HG03159 (cell line): Measurements from ENCODE around the gene LARP1B.
A peak's percentile ranks its signal among the peaks of the same experiment; 100 is the strongest.
"Not testable (repeated sequence)": the region's sequence is repeated elsewhere in the genome, so short reads cannot be mapped to it uniquely, and the experiment has no call there.

Experiments
- ATAC-seq: cut with Tn5 transposase; IDR thresholded peaks from one replicate; pipeline ENCODE4 v1.9.1; 2021; ENCODE audit warnings: mild to moderate bottlenecking, moderate library complexity; ENCODE audit not compliant: unreplicated experiment

LARP1B gene

GRCh38 chr4:128220286-128221235, 159.4 kb downstream of the LARP1B start:
- ATAC-seq = peak; percentile 87

DNA sequence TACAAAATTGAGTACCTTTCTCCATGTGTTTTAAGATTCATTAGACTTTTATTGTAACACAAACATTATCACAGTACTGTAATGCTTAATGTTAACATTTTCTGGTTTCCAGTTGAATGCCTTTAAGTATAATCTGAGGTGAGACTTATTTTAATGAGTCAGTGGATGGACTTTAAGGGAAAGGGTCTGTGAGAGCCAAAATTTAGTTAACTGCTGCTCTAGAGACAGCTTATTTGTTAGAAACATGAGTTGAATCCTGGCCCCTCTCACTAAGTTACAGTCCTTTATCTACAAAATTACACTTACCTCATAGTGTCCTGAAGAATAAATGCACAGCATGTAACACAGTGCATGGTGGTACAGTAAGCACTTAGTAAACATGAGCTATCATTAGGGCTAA, 160.5 kb downstream of the LARP1B start:
- ATAC-seq = no peak

DNA sequence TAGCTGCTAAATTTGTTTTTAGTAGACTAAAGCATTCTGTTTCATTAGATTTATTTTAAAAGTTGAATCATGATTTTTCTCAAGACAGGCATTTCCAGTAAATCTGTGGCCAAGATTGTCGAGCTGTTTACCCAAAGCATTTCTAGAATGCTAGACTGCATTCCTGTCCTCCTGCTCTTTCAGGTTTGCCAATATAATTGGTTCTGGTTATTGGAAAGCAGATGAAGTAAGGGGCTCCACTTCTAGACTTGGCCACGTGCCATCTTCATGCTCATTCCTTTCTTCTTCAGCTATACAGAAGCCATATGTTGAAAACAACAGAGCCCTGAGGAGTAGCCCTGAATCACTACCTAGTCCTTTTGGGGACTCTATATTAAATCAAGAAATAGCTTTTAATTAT, 164.0 kb downstream of the LARP1B start:
- ATAC-seq = no peak

DNA sequence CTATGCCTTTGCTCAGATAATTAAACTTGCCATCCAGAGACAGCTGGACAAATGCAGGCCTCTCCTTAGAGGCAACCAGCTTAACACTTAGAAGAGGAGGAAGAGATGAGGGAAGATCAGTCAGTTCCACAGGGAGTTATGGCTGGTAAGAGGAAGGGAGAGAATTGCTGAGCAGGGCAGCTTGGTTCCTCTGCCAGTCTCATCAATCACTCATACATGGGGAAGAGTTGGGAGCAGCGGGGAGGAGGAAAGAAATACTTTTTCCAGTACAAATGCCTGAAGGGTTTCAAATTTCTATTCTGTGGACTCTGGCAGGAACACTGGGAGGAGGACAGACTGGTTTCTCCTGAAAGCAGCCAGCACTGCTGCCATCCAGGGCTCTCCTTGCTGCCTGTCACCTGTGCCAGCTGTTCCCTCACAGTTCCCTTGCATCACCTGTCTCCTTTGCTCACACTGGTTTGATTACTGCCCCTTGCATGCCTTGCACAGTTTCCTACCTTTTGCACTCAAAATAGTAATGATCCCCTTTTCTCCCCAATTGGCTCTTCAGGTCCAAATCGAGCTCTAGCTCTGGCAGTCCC, 167.0 kb downstream of the LARP1B start:
- ATAC-seq = no peak

DNA sequence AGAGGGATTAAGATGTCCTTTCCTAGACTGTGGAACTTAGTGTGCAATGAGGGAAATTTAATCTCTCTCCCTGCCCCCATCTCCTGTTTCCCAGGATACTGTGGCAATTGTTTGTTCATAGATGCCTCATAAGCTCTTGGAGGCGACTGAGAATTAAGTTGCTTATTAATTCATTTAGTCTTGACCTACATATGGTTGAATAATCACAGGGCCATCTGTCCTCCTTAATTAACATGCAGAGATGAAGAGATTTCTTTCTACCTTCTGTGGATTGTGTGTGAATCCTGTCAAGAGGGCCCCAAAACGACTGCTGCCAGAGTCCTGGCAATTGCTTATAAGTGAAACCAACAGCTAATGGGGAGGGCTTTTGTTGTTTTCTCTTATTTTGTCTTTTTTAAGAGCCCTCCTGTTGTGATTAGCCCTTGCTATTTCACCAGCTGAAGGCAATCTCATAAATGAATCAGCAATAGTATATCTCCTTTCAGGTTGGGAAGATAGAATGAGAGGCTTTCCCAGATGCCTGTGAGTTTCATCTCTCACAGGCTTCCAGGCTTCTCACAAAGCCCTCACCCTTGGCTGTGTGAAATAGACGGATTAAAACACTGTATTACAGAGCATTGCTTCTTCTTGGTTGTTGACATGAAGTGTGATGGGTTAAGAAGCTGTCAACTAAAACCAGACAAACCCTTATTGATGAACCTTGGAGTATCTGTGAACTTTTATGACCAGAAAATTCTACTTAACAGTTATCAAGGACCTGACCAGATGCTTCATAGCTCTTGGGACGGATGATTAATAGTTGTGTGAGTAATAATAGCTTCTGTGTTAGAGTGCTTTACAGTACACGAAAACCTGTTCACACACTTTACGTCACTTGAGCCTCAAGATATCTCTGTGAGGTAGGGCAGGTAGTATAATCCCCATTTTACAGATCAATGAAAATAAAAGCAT, 168.0 kb downstream of the LARP1B start:
- no peak for ATAC-seq

- no peak for ATAC-seq
Measured at GRCh38 chr4:128232719-128233118, 171.6 kb downstream of the LARP1B start.

DNA sequence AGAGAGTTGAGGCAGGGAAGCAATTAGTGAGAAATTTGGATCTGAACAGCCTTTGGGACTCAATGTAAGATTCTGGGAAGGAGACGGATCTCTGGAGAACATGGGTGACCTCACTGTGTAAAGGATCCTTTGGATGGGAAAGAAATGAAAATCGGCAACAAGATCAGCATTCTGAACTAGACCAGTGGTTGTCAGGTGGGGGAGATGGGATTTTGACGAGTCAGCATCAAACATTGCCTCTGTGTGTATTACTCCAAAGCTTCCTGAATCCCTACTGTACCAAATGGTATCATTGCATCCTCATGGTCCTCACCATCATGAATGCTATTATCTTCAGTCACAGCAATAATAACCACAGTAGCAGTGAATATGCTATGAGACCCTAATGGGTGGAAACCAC, 173.7 kb downstream of the LARP1B start:
- ATAC-seq = no peak

GRCh38 chr4:128241019-128241418, 179.9 kb downstream of the LARP1B start:
- no peak for ATAC-seq

DNA sequence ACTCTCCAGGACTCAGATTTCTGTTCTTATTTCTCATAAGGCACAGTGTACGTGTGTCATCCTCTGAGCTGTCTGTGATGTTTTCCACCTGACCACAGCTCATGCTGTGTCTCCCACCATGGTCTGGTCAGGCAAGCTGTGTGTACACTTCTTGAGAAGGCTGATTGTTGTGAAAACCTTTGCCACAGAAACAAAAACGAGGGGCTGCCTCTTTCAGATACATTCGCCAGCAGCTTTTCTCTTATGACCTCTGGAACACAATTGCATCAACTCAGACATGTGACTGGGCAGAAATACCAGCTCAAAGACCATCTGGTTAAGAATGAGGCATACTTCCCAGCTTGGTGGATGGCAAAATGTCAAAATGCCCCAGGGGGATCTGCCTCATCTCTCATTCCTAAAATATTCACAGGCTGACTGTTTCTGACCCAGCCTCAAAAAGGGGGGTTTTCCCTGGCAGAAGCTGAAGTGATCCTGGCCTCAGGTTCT, 180.4 kb downstream of the LARP1B start:
- ATAC-seq = no peak

DNA sequence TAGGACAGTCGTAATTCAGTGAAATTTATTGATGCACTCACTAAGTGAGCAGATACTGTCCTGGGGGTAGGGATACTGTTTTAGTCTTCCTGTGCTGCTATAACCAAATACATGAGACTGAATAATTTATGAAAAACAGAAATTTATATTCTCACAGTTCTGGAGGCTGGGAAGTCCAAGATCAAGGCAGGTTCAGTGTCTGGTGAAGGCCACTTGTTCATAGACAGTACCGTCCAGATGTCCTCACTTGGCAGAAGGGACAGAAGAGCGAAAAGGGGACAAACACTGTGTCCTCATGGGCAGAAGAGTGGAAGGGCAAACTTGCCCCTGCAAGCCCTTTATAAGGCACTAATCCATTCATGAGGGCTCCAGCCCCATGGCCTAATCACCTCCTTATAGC, 180.9 kb downstream of the LARP1B start:
- no peak for ATAC-seq

DNA sequence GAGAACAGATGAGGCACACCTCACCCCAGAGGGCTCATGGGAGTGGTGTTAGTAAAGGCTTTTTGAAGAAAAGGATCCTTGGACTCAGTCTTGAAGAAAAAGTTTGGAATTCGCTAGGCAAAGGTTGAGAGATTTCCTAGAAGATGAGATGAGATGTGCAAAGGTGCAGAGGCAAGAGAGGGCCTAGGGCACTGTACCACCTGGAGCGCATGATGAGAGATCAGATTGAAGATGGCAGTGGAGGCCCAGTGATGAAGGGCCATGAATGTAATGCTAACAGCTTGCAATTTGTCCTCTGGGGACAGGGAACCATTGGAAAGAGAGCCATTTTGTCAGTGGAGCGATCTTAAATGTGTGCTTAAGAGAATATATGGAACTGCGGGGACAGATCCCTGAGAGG, 181.5 kb downstream of the LARP1B start:
- ATAC-seq = no peak

DNA sequence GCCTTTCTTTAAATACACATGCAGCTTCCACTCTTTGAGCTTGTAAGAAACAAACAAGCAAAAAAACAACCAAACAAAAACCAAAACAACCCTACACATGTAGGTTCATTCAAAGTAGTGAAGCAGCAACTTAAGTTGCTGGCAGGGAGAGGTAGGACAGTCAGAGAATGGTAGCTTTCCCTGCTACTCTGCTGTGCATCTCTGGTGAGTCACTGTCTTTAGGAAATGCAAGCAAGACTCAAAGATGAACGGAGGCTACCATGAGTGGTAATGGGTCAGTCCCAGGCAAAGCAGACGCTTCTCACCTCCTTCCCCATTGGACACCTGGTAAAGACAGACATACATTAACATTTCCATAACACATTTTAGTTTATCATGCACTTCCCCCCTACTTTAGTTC, 183.3 kb downstream of the LARP1B start:
- ATAC-seq = no peak

DNA sequence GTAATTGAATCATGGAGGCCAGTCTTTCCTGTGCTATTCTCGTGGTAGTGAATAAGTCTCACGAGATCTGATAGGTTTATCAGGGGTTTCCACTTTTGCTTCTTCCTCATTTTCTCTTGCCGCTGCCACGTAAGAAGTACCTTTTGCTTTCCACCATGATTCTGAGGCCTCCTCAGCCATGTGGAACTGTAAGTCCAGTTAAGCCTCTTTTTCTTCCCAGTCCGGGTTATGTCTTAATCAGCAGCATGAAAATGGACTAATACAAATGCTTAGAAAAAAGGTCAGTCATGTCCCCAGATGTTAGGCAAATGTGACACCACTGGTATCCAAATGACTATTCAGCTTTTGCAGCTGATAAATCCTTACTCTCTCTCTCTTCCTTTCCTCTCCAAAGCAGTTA, 184.3 kb downstream of the LARP1B start:
- ATAC-seq = not testable (repeated sequence)

DNA sequence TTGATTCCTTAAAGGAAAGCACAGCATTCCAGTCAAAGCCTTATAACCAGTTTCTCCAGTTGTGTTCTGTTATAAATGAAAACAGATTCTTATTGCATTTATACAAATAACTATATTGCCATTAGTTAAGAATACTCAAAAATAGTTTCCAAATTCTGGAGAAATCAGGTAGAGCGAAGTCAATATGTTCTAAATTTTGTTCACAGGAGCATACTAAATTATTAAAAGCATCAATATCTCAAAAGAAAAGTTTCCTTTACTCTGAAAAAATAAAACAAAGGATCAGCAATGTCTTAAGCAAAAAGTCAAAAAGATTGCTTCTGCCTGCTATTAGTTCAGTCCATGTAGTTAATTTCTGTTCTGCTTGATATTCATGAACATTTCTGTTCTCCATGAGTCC, 186.8 kb downstream of the LARP1B start:
- ATAC-seq = no peak

- no peak for ATAC-seq
Measured at GRCh38 chr4:128249787-128250668, 188.9 kb downstream of the LARP1B start.

DNA sequence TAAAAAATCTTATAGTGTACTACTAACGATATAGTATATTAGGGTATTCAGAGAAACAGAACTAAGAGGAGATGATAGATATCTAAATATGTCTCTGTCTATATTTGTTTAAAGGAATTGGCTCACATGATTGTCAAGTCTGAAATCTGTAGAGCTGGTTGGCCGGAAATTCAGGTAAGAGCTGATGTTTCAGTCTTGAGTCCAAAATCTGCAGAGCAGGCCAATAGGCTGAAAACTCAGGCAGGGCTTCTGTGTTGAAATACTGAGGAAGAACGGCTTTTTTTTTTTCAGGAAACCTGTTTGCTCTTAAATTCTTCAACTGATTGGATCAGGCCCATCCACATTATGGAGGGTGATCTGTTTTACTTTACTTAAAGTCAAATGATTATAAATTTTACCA, 194.8 kb downstream of the LARP1B start:
- ATAC-seq = no peak

DNA sequence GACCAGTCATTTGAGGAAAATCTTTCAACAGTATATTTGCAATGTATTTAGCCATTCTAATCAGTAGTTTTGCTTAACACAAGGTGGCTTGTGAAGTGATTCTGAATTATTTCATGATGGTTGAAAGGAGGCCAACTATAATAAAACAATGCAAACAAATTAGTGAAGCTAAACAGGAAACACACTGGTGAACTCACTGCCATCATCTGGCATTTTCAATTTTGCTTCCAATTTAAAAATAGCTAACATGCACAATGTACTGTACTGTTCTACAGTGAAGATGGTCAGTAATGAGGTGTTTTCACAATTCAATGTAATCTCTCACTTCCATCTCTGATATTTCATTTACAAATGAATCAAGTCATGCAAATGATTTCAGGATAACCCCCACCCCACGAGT, 195.4 kb downstream of the LARP1B start:
- no peak for ATAC-seq

GRCh38 chr4:128258166-128258565, 197.1 kb downstream of the LARP1B start:
- not testable (repeated sequence) for ATAC-seq

DNA sequence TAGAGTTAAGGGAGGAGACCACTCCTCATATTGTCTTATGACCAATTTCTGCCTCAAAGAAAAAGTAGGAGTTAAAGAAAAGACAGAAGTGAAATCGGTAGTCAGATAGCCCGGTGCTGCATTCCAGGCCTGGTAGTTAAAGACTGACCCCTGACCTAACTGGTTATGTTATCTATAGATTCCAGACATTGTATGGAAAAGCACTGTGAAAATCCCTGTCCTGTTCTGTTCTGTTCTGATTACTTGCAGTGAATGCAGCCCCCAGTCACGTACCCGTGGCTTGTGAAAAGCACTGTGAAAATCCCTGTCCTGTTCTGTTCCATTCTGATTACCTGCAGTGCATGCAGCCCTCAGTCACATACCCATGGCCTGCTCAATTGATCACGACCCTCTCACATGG, 198.8 kb downstream of the LARP1B start:
- ATAC-seq = not testable (repeated sequence)
